Thoracic aorta (tissue), 2 donors: ENCODE measurements around the gene ATRN. TPM values are rescaled to one million over a fixed set of nuclear protein-coding genes. Genes with fewer than 3 reads are reported as not detected.

Source experiments
- ATAC-seq: fragments of 150-250 bp; one replicate; pipeline ENCODE4 v1.8.0; 2017; ENCODE audit warnings: low read depth; ENCODE audit not compliant: insufficient number of reproducible peaks, low FRiP score
- DNase-seq: peaks from one replicate; pipeline ENCODE4 v3.0.0-alpha.2; 2020; ENCODE audit warnings: low spot score
- H3K27ac ChIP-seq, 2 donors: fragments of 200-600 bp; sonication (generic); 1 replicate in 1 of 2; 2 replicates in 1 of 2; pipeline ENCODE4 v1.5.1; 2016; ENCODE audit warnings: mild to moderate bottlenecking in 2 of 2, moderate library complexity in 2 of 2
- H3K27me3 ChIP-seq: fragments of 200-600 bp; sonication (generic); replicated peaks from 2 replicates; pipeline ENCODE4 v1.6.0; 2016; ENCODE audit warnings: mild to moderate bottlenecking; ENCODE audit not compliant: insufficient read depth
- H3K36me3 ChIP-seq: fragments of 200-600 bp; sonication (generic); one replicate; pipeline ENCODE4 v1.5.1; 2016
- H3K4me1 ChIP-seq, 2 donors: fragments of 200-600 bp; sonication (generic); 1 replicate in 1 of 2; 2 replicates in 1 of 2; pipeline versions ENCODE4 v1.5.1 to v1.6.0; 2016; ENCODE audit warnings: low read depth in 2 of 2, mild to moderate bottlenecking in 1 of 2; ENCODE audit not compliant: control insufficient read depth in 1 of 2
- H3K4me3 ChIP-seq: fragments of 200-600 bp; sonication (generic); 2 replicates; pipeline ENCODE4 v1.5.1; 2016; ENCODE audit warnings: mild to moderate bottlenecking
- H3K9me3 ChIP-seq: fragments of 200-600 bp; sonication (generic); 2 replicates; pipeline ENCODE4 v1.5.1; 2016
- total RNA-seq, 2 donors: library from RNA; depleted of rRNA; stranded (reverse); fragments of >200 nt; gene quantifications; one replicate each; pipeline versions ENCODE4 v1.1.0 to v1.2.3, GENCODE V29; 2016
- TF ChIP-seq, protein P1 (sequence below): fragments of 200-600 bp; sonication (generic); IDR thresholded peaks from one replicate; pipeline ENCODE4 v1.5.1; 2019; ENCODE audit warnings: antibody characterized with exemption

The ATRN gene
- total RNA-seq, 2 donors from 2014 or later: 25.0 to 32.9 TPM

DNA sequence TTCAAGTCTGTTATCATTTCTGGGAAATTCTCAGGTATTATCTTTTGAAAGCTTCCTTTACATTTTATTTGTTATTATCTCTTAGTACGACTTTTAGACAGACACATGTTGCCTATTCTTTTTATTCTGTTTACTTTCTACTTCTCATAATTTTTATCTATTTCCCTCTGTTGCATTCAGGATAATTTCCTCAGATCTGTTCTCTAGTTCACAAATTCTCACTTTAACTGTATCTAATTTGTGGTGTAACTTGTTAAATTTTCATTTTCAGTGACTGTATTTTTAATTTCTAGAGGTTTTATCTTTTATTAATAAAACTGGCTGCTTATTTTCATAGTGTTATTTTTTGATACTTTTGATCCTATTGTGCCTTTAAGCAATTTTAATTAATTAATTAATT, 16.0 kb downstream of the ATRN start:
- H3K27ac ChIP-seq: no peak overlapping the region
- H3K4me3 ChIP-seq: no peak overlapping the region
- TF ChIP-seq, protein P1, sequence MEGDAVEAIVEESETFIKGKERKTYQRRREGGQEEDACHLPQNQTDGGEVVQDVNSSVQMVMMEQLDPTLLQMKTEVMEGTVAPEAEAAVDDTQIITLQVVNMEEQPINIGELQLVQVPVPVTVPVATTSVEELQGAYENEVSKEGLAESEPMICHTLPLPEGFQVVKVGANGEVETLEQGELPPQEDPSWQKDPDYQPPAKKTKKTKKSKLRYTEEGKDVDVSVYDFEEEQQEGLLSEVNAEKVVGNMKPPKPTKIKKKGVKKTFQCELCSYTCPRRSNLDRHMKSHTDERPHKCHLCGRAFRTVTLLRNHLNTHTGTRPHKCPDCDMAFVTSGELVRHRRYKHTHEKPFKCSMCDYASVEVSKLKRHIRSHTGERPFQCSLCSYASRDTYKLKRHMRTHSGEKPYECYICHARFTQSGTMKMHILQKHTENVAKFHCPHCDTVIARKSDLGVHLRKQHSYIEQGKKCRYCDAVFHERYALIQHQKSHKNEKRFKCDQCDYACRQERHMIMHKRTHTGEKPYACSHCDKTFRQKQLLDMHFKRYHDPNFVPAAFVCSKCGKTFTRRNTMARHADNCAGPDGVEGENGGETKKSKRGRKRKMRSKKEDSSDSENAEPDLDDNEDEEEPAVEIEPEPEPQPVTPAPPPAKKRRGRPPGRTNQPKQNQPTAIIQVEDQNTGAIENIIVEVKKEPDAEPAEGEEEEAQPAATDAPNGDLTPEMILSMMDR: no peak
- peaks cover 3% of the 10 kb centered on the region for H3K9me3 ChIP-seq
- H3K4me1 ChIP-seq: peaks cover 7 to 19% of the 10 kb centered on the region in 2 donors
- DNase-seq (no peak), ATAC-seq (no peak)
- H3K36me3 ChIP-seq: no peaks in the 10 kb centered on the region
- no peaks in the 10 kb centered on the region for H3K27me3 ChIP-seq

DNA sequence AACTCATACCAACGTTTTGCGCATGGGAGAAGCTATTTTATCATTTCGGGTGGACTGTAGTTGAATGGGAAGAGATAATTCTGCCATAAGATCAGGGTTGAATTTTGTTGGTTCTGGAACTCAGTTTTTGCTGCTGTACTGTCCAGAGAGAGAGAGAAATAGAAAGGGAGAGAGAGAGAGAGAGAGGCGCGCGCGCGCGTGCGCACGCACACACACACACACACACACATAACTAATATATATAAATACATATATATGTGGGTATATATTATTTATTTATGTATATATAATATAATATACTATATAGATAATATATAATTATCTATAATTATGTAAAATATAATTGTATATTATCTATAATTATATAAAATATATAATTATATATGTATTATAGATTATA, 21.9 kb downstream of the ATRN start:
- TF ChIP-seq, protein P1: no peak
- H3K36me3 ChIP-seq: no peaks in the 10 kb centered on the region
- no peaks in the 10 kb centered on the region for H3K9me3 ChIP-seq
- ATAC-seq (no peak), DNase-seq (no peak)
- H3K4me1 ChIP-seq: no peaks in the 10 kb centered on the region
- H3K27me3 ChIP-seq: no peaks in the 10 kb centered on the region
- H3K27ac ChIP-seq: no peak overlapping the region
- H3K4me3 ChIP-seq: no peak overlapping the region

DNA sequence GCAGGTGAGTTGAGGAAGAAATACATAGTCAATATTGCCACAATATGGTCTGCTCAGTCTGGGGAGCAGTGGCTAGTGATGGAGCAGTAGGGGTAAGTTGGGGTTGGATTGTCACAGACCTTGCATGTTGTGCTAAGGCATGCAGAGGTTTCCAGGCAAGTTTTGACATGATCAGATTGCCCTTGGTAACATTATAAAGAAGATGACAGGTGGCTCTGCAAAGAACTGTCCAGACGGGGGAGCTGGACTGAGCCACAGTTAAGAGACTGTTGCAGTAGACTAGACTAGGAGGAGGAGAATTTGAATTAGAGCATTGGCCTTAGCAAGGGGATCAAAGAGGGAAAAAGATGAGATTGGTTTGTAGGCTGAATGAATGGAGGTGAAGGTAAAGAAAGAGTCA, 23.4 kb downstream of the ATRN start:
- Histone ChIP-seq H3K27me3 (no peaks in the 10 kb centered on the region), H3K4me1 (no peaks in the 10 kb centered on the region)

DNA sequence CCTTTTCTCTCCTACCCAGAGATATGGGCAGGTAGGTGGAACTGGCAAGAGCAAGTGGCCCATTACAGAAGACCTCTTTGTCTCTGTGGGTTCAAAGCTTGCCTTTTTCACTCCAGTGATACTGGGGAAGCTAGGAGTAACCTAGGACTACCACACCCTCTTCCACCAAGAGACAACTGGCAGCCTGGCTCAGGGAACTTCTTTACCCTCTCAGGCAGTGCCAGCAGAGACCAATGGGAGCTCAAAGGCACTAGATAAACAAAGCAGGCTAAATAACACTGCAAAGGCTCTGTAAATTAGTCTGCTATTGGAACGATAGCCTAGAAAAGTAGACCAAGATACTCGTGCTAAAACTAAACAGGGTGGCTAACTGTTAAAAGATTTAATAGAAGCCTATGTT, 32.1 kb downstream of the ATRN start:
- Histone ChIP-seq H3K36me3 (no peaks in the 10 kb centered on the region), H3K27ac (no peak overlapping the region), H3K4me3 (no peak overlapping the region), H3K27me3 (no peaks in the 10 kb centered on the region), H3K9me3 (no peaks in the 10 kb centered on the region), H3K4me1 (no peaks in the 10 kb centered on the region)
- DNase-seq (no peak), ATAC-seq (no peak)
- TF ChIP-seq, protein P1: no peak

More for the DNA sequence above, 23.4 kb downstream of the ATRN start:
- Histone ChIP-seq H3K27ac (no peak overlapping the region), H3K36me3 (no peaks in the 10 kb centered on the region), H3K4me3 (no peak overlapping the region), H3K9me3 (no peaks in the 10 kb centered on the region)
- TF ChIP-seq, protein P1: no peak
- DNase-seq (no peak), ATAC-seq (no peak)

DNA sequence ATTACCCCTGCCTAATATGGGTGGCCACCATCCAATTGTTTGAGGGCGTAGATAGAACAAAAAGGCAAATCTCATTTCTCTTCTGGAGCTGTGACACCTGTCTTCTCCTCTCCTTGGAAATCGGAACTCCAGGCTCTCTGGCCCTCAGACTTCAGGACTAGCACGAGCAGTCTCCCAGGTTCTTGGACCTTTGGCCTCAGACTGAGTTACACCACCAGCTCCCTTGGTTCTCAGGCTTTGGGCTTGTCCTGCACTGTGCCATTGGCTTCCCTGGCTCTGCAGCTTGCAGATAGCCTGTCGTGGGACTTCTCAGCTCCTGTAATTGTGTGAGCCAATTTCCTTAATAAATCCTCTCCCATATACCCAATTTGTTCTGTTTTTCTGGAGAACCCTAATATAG, 34.3 kb downstream of the ATRN start:
- H3K4me1 ChIP-seq: no peaks in the 10 kb centered on the region
- H3K27me3 ChIP-seq: no peaks in the 10 kb centered on the region
- no peak overlapping the region for H3K4me3 ChIP-seq
- H3K36me3 ChIP-seq: no peaks in the 10 kb centered on the region
- no peak for DNase-seq
- TF ChIP-seq, protein P1: no peak
- no peak overlapping the region for H3K27ac ChIP-seq
- no peak for ATAC-seq
- H3K9me3 ChIP-seq: no peaks in the 10 kb centered on the region
